Epithelial cell of proximal tubule (primary cell): ENCODE measurements around the gene CCDC112. TPM values are rescaled to one million over a fixed set of nuclear protein-coding genes. Genes with fewer than 3 reads are reported as not detected.
A peak's percentile ranks its signal among the peaks of the same experiment; 100 is the strongest.

Experiments used
- DNase-seq: peaks from one replicate; pipeline ENCODE4 v3.0.0-alpha.2; 2011; ENCODE audit warnings: low read depth
- H3K4me3 ChIP-seq: 2 replicates; pipeline ENCODE4 v1.5.1; 2011; ENCODE audit warnings: low read depth, mild to moderate bottlenecking, low read length
- total RNA-seq: library from RNA; depleted of rRNA; stranded (reverse); fragments of >200 nt; gene quantifications from 2 replicates; pipeline ENCODE4 v1.2.3, GENCODE V29; 2015
- TF ChIP-seq, protein P1 (sequence below): conservative IDR thresholded peaks from 2 replicates; pipeline ENCODE4 v1.5.1; 2012; ENCODE audit warnings: low read depth, mild to moderate bottlenecking, low read length

The CCDC112 gene
- total RNA-seq, 1 donor from 2014 or later: 11.7 TPM

DNA sequence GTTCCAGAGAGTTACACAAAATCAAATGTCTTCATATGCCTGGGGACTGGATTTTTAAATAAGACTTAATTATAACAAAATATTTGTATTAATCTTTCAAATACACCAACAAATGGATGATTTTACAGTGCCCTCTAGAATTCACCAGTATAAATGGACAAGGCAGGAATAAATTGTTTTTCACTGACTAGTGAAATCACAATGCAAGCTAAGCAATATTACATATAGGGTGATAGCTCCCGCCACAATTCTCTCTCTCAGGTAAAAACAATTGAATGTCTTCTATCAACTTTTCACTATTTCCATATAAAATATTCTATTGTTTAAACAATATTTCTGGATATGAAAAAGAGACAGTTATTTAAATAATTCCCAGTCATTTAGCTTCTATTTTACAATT, 8.0 kb upstream of the CCDC112 start:
- TF ChIP-seq, protein P1, sequence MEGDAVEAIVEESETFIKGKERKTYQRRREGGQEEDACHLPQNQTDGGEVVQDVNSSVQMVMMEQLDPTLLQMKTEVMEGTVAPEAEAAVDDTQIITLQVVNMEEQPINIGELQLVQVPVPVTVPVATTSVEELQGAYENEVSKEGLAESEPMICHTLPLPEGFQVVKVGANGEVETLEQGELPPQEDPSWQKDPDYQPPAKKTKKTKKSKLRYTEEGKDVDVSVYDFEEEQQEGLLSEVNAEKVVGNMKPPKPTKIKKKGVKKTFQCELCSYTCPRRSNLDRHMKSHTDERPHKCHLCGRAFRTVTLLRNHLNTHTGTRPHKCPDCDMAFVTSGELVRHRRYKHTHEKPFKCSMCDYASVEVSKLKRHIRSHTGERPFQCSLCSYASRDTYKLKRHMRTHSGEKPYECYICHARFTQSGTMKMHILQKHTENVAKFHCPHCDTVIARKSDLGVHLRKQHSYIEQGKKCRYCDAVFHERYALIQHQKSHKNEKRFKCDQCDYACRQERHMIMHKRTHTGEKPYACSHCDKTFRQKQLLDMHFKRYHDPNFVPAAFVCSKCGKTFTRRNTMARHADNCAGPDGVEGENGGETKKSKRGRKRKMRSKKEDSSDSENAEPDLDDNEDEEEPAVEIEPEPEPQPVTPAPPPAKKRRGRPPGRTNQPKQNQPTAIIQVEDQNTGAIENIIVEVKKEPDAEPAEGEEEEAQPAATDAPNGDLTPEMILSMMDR: no peak
- no peak overlapping the region for H3K4me3 ChIP-seq
- no peak for DNase-seq

DNA sequence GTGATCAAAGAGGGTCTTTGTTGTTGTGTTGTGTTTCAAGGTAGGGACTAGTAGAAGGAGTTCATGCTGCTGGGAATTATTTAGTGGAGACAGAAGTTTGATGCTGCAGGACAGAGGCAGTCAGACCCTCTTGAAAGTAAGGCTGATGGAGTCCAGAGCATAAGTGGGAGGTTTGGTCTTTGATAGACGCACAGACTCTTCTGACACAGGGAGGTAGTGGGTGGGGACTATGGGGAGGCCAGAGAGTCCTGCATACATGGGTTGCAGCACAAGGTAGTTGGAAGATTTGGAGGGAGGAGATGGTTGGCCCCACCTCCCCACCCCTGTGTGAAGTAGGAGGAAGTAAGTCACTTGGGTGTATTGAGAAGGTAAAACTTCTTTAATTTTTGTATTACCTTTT, 2.4 kb upstream of the CCDC112 start:
- no peak for DNase-seq
- H3K4me3 ChIP-seq: no peak overlapping the region
- TF ChIP-seq, protein P1: no peak

DNA sequence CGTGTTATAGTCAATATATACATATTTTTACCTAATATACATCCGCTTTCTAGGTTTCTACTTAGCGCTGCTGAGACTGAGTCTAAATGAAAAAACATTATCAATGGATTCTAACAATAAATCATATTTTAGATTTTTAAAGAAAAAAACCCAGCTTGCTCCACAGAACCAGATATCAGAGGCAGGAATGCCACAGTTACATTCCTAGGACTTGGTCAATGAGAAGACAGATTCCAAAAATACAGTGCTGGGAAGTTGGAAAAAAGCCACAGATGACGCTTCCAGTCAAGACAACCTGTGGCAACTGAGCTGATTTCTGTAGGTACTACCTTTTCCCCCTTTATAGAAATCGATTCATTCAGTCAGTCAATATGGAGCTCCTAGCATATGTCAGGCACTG, 577 bp upstream of the CCDC112 start:
- TF ChIP-seq, protein P1: no peak
- DNase-seq: peak; percentile 23
- H3K4me3 ChIP-seq: no peak overlapping the region

DNA sequence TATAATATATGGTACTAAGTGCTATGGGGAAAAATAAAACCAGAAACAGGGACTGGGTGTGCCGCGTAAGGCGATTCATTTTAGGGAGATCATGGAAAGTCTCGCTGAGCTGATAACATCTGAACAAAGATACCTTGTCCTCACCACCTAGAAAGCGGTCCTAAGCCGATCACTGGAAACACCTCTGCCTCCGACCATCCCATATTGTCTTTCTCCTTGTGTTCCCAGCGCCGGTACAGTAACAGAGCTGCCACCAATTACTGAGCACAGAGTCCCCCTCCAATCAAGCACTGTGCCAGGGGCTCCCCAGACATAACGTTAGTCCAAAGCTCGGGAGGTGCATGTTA, 704 bp downstream of the CCDC112 start:
- H3K4me3 ChIP-seq: peak overlapping the region; percentile 78
- no peak for DNase-seq
- TF ChIP-seq, protein P1: no peak

DNA sequence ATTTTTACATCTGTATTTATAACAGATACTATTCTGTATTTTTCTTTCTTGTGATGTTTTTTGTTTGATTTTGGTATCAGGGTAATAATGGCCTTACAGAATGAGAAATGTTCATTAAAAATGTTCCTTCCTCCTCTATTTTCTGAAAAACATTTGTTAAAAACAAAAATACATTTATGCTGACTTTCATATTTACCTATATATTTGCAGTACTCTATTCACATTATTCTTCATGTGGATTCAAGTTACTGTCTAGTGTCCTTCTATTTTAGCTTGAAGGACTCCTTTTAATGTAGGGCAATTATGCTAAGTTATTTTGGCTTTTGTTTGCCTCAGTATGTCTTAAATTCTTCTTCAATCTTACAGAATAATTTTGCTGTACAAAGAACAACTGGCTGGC, 5.1 kb downstream of the CCDC112 start:
- TF ChIP-seq, protein P1: no peak
- no peak for DNase-seq
- no peak overlapping the region for H3K4me3 ChIP-seq

DNA sequence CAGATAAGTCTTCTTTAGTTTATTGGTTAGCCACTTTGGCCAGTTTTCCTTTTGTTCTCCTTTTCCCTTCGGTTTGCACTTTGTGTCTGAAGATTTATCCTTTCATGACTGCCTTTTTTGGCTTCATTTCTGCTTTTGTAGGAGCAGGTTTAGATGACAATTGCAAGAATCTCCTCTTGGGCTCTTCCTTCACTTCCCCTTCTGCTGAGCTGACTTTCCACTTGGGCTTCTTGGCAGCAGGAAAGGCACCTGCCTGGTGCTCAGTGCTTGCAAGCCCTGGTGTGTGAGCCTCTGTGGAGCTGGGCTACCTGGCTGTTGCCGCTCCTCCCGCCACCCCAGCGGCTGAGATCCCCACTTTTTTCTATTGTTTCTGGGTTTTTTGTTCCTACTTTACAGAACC, 7.3 kb downstream of the CCDC112 start:
- no peak for DNase-seq
- H3K4me3 ChIP-seq: no peak overlapping the region
- TF ChIP-seq, protein P1: no peak

DNA sequence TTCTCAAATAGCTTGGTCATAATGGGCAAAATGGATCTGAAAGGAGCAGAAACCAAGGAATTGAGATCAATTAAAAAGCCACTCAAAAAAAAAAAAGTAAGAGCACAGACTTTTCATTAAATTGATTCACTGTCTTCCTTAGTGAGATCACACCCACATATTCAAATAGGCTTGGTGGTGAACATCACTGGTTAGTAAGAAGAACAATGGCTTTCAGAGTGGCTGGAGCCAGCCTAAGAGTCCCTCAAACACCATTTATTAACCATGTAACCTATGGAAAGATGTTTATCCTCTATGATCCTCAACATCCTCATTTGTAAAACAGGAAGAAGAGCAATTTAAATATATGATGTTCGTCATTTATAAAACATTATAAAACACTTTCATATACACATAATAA, 12.4 kb downstream of the CCDC112 start:
- TF ChIP-seq, protein P1: no peak
- no peak for DNase-seq

More for the DNA sequence above, 12.4 kb downstream of the CCDC112 start:
- no peak overlapping the region for H3K4me3 ChIP-seq
